HepG2 (cell line): ENCODE data around the gene SLC25A1. TPM values are rescaled to one million over a fixed set of nuclear protein-coding genes. Genes with fewer than 3 reads are reported as not detected.

Experiments used
- ATAC-seq: fragments of 200-7000 bp; cut with Tn5 transposase; 3 replicates; pipeline ENCODE4 v1.9.1; 2020; ENCODE audit warnings: mild to moderate bottlenecking, moderate library complexity
- BruUV-seq: library from RNA; stranded (reverse); fragments of 400-500 nt; replicated peaks from 2 replicates; lab custom pipeline; 2021; lab: Mats Ljungman, UMichigan
- CTCF ChIA-PET: fragments of 300-600 bp; formaldehyde crosslinking; extraction: SDS; loops from one replicate; lab custom pipeline; 2021; ENCODE audit warnings: low total read pairs, inconsistent platforms, low intra/inter-chr PET ratio; lab: Yijun Ruan, JAX
- POLR2A ChIA-PET: fragments of 350-600 bp; sonication (Branson Sonifier 250); formaldehyde crosslinking; loops from one replicate; lab custom pipeline; 2020; ENCODE audit warnings: antibody characterized with exemption, inconsistent platforms; lab: Yijun Ruan, JAX
- DNase-seq: peaks from one replicate; pipeline ENCODE4 v3.0.0-alpha.2; 2015; ENCODE audit warnings: low spot score
- FAIRE-seq: peaks from 3 replicates; lab custom pipeline; 2011; peaks lifted over from hg19 to GRCh38; lab: Jason Lieb, UNC
- H2AFZ ChIP-seq: one replicate; pipeline ENCODE4 v1.6.1; 2011; ENCODE audit warnings: low read length, inconsistent platforms
- H3K27ac ChIP-seq: fragments of 300-600 bp; 3 replicates; pipeline ENCODE4 v1.8.0; 2011; ENCODE audit warnings: mixed run types, mild to moderate bottlenecking, mixed read lengths, low read length, inconsistent platforms; ENCODE audit not compliant: insufficient read depth; ENCODE audit errors: extremely low read length
- H3K27me3 ChIP-seq, 2 experiments: fragments of 200-600 bp in 1 of 2; 2 replicates in 1 of 2; 3 replicates in 1 of 2; pipeline versions ENCODE4 v1.6.0 to v1.8.0; 2011; ENCODE audit warnings: low read length in 2 of 2, mild to moderate bottlenecking in 2 of 2, moderate library complexity in 2 of 2, inconsistent platforms in 1 of 2; ENCODE audit not compliant: insufficient read depth in 2 of 2, control insufficient read depth in 1 of 2
- H3K36me3 ChIP-seq, 2 experiments: fragments of 200-600 bp in 1 of 2; replicated peaks in 1 of 2; 2 replicates in 1 of 2; 3 replicates in 1 of 2; pipeline versions ENCODE4 v1.5.1 to v1.8.0; 2011; ENCODE audit warnings: low read length in 2 of 2, inconsistent platforms in 1 of 2; ENCODE audit not compliant: insufficient read depth in 2 of 2, control insufficient read depth in 1 of 2
- H3K4me1 ChIP-seq: 2 replicates; pipeline ENCODE4 v1.5.1; 2012; ENCODE audit warnings: low read length, inconsistent platforms; ENCODE audit not compliant: insufficient read depth
- H3K4me2 ChIP-seq: 2 replicates; pipeline ENCODE4 v1.6.0; 2011; ENCODE audit warnings: low read depth, low read length, inconsistent platforms
- H3K4me3 ChIP-seq, 3 experiments: fragments of 200-600 bp in 1 of 3; sonication (generic), shearing (Covaris generic) in 1 of 3; replicated peaks in 1 of 3; 2 replicates each; pipeline ENCODE4 v1.5.1; 2011 to 2016; ENCODE audit warnings: low read length in 3 of 3, inconsistent platforms in 2 of 3, low read depth in 2 of 3, mild to moderate bottlenecking in 2 of 3, control low read depth in 1 of 3, mixed read lengths in 1 of 3; ENCODE audit not compliant: insufficient read depth in 1 of 3
- H3K79me2 ChIP-seq: one replicate; pipeline ENCODE4 v1.6.1; 2011; ENCODE audit warnings: low read length, inconsistent platforms; ENCODE audit not compliant: insufficient read depth
- H3K9ac ChIP-seq: 2 replicates; pipeline ENCODE4 v1.6.0; 2011; ENCODE audit warnings: mild to moderate bottlenecking, low read depth, low read length, inconsistent platforms; ENCODE audit not compliant: insufficient read depth
- H3K9me3 ChIP-seq: 2 replicates; pipeline ENCODE4 v1.5.1; 2012; ENCODE audit warnings: mild to moderate bottlenecking, low read length
- H4K20me1 ChIP-seq: 2 replicates; pipeline ENCODE4 v1.6.0; 2011; ENCODE audit warnings: inconsistent platforms, mild to moderate bottlenecking, low read length, moderate library complexity; ENCODE audit not compliant: insufficient read depth
- BRD4 ChIP-seq: sonication (generic); formaldehyde crosslinking; IDR thresholded peaks from 2 replicates; pipeline ENCODE4 v1.4.0; 2020; ENCODE audit warnings: missing genetic modification reagents
- EZH2 ChIP-seq: conservative IDR thresholded peaks from 2 replicates; pipeline ENCODE4 v1.6.1; 2012; ENCODE audit warnings: mild to moderate bottlenecking, low read depth, low read length, moderate library complexity
- GFI1 ChIP-seq: sonication (generic); formaldehyde crosslinking; IDR thresholded peaks from 2 replicates; pipeline ENCODE4 v1.5.0; 2020; ENCODE audit warnings: missing genetic modification reagents, mild to moderate bottlenecking, borderline replicate concordance
- IKZF4 ChIP-seq: sonication (generic); formaldehyde crosslinking; IDR thresholded peaks from 2 replicates; pipeline ENCODE4 v1.5.1; 2020; ENCODE audit warnings: borderline replicate concordance, mild to moderate bottlenecking, low read depth, missing genetic modification reagents; ENCODE audit errors: not compliant biosample characterization
- PAX8 ChIP-seq: sonication (generic); formaldehyde crosslinking; IDR thresholded peaks from 2 replicates; pipeline ENCODE4 v1.8.0; 2022; ENCODE audit warnings: mild to moderate bottlenecking, missing genetic modification reagents, borderline replicate concordance
- SNAPC2 ChIP-seq: sonication (generic); formaldehyde crosslinking; IDR thresholded peaks from 2 replicates; pipeline ENCODE4 v1.8.1; 2022; ENCODE audit warnings: mild to moderate bottlenecking, missing genetic modification reagents
- SOX5 ChIP-seq: IDR thresholded peaks from 2 replicates; pipeline ENCODE4 v1.6.1; 2016; ENCODE audit warnings: borderline replicate concordance
- ZKSCAN1 ChIP-seq: fragments of 150-350 bp; IDR thresholded peaks from 2 replicates; pipeline ENCODE4 v1.6.1; 2014; ENCODE audit warnings: low read length
- ZNF660 ChIP-seq: sonication (generic); formaldehyde crosslinking; IDR thresholded peaks from 2 replicates; pipeline ENCODE4 v1.5.1; 2020; ENCODE audit warnings: mild to moderate bottlenecking, low read depth, missing genetic modification reagents, borderline replicate concordance
- ZNF670 ChIP-seq: sonication (generic); formaldehyde crosslinking; IDR thresholded peaks from 2 replicates; pipeline ENCODE4 v1.8.0; 2022; ENCODE audit warnings: mild to moderate bottlenecking, missing genetic modification reagents, borderline replicate concordance
- ZSCAN21 ChIP-seq: sonication (generic); formaldehyde crosslinking; IDR thresholded peaks from 2 replicates; pipeline ENCODE4 v1.8.0; 2022; ENCODE audit warnings: mild to moderate bottlenecking, missing genetic modification reagents, moderate library complexity, borderline replicate concordance
- WGBS: methylation state at CpG from one replicate; pipeline ENCODE4 v1.1.6; 2017; ENCODE audit warnings: low lambda C conversion rate; 5-methylcytosine and 5-hydroxymethylcytosine counted together
- in situ Hi-C: cut with HindIII; loops from 2 replicates; pipeline ENCODE4 v1.10.0; 2017; ENCODE audit warnings: low pct_unique_long_range_greater_than_20kb; ENCODE audit not compliant: extremely low pct_ligation_motif_present
- intact Hi-C: fragments of 100-400 bp; cut with micrococcal nuclease; formaldehyde crosslinking; loops from one replicate; pipeline ENCODE4 v1.10.0; 2022; ENCODE audit not compliant: unreplicated experiment
- polyA plus RNA-seq, 8 experiments: library from polyadenylated mRNA; depleted of rRNA in 3 of 8; stranded (reverse) in 7 of 8; unstranded in 1 of 8; fragments of >200 nt; fragmentation: Illumina TruSeq in 4 of 8; extraction: Trizol in 4 of 8; gene quantifications; 2 replicates each; pipeline versions ENCODE4 v1.2.1 to v1.2.3, GENCODE V29; 2011 to 2016; ENCODE audit warnings: low read depth in 4 of 8, missing spikeins in 1 of 8, mixed read lengths in 1 of 8; ENCODE audit not compliant: insufficient read depth in 1 of 8
- total RNA-seq, 5 experiments: library from RNA; depleted of rRNA; stranded (reverse); fragments of >200 nt; fragmentation: Illumina TruSeq; extraction: Trizol; gene quantifications; 2 replicates each; pipeline ENCODE4 v1.2.3, GENCODE V29; 2016; ENCODE audit warnings: low read depth in 1 of 5
- TF ChIP-seq, protein P1 (sequence below): sonication (generic); formaldehyde crosslinking; IDR thresholded peaks from 2 replicates; pipeline ENCODE4 v1.4.0; 2020; ENCODE audit warnings: missing genetic modification reagents, low read depth, mild to moderate bottlenecking, borderline replicate concordance
- TF ChIP-seq, protein P2 (sequence below): sonication (generic); formaldehyde crosslinking; IDR thresholded peaks from 2 replicates; pipeline ENCODE4 v1.4.0; 2020; ENCODE audit warnings: missing genetic modification reagents
- TF ChIP-seq, protein P3 (sequence below): sonication (generic); formaldehyde crosslinking; IDR thresholded peaks from 2 replicates; pipeline ENCODE4 v1.4.0; 2020; ENCODE audit warnings: missing genetic modification reagents
- TF ChIP-seq, protein P4 (sequence below): sonication (generic); formaldehyde crosslinking; IDR thresholded peaks from 2 replicates; pipeline ENCODE4 v1.9.0; 2022; ENCODE audit warnings: missing genetic modification reagents, mild to moderate bottlenecking, borderline replicate concordance

Gene SLC25A1
- total and polyA plus RNA-seq, 2 of the 13 experiments (the other 11 are each of a cell fraction or from before 2014, with no cell fraction given), result 49.4 to 161 TPM

DNA sequence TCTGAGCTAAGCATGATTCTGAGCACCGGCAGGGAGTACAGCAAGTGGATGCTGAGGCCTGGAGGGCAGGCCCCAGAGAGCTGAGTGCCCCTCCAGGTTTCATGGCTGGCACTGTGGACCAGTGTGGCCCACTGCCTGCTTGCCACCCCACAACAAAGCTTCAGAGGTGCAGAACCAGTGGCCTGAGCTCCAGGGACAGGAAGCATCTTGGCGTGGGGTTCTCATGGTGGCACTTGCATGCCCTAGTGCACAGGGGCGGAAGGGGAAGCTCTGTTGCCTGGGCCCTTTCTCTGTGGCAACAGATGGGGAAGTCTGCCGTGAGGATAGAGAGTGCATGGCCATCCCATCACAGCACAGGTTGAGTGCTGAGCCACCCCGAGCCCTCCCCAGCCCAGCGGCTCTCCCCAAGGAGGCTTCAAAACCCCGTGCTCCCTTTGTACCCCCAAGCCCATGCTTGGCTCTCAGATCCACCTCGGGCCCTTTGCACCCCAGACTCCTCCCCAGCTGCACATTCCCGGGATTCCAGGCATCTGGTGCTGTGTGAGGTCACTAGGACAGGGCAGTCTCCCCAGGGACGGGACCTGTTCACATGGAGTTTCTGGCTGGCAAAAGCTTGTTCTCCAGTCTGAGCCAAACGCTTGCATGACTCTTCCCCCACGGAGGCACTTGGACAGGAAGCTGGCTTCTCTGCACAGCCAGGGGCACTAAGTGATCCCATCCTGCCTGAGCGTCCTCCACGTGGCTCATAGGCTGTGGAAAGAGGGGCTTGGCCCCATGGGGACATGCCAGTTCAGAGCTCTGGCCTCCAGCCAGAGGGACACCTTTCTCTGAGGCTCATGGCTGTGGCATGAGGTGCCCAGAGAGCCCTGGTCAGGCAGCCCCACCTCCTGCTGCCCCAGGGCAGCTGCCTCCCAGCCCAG, 4.2 kb downstream of the SLC25A1 start:
- 20% methylated on average over 3 of the region's 14 CpGs for WGBS
- Histone ChIP-seq H3K27me3 (peaks cover 1 to 13% of the 10 kb centered on the region in 2 experiments; a peak in 4 of 5 replicates), H2AFZ (no peak overlapping the region), H3K27ac (peak overlapping the region; percentile 80), H3K4me2 (peak overlapping the region; percentile 96), H3K9ac (peak overlapping the region; percentile 94), H4K20me1 (peaks cover 29% of the 10 kb centered on the region), H3K79me2 (peaks cover 41% of the 10 kb centered on the region), H3K9me3 (no peaks in the 10 kb centered on the region), H3K4me1 (peaks cover 64% of the 10 kb centered on the region), H3K4me3 (peak overlapping the region in 1 of 3 experiments; percentile 98; a peak in 3 of 6 replicates), H3K36me3 (peaks cover 3 to 15% of the 10 kb centered on the region in 2 experiments; a peak in 3 of 5 replicates)
- in situ Hi-C loops, result no loop called here
- FAIRE-seq (peak; percentile 56), ATAC-seq (peak; percentile 9), DNase-seq (peak; percentile 57)
- intact Hi-C loops, result loop anchor here (5.0 kb wide), 1 partner anchor 258 kb away; the partner anchor contains the start of genes HIRA and MRPL40
- CTCF ChIA-PET, result no interaction called here
- POLR2A ChIA-PET, result interaction anchor here (1.1 kb wide), 1 partner anchor 55 kb away, joined by 3 read pairs; no protein-coding TSS in a partner anchor
- BruUV-seq, result no TSS peak
- TF ChIP-seq, protein P1, sequence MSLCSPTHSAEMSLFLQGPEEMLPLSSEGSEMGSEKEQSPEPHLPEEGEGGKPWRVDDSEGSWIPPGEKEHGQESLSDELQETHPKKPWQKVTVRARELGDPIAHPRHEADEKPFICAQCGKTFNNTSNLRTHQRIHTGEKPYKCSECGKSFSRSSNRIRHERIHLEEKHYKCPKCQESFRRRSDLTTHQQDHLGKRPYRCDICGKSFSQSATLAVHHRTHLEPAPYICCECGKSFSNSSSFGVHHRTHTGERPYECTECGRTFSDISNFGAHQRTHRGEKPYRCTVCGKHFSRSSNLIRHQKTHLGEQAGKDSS (CRISPR knock-in tag), result no peak
- TF ChIP-seq, protein P2, sequence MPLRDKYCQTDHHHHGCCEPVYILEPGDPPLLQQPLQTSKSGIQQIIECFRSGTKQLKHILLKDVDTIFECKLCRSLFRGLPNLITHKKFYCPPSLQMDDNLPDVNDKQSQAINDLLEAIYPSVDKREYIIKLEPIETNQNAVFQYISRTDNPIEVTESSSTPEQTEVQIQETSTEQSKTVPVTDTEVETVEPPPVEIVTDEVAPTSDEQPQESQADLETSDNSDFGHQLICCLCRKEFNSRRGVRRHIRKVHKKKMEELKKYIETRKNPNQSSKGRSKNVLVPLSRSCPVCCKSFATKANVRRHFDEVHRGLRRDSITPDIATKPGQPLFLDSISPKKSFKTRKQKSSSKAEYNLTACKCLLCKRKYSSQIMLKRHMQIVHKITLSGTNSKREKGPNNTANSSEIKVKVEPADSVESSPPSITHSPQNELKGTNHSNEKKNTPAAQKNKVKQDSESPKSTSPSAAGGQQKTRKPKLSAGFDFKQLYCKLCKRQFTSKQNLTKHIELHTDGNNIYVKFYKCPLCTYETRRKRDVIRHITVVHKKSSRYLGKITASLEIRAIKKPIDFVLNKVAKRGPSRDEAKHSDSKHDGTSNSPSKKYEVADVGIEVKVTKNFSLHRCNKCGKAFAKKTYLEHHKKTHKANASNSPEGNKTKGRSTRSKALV, result no peak
- TF ChIP-seq PAX8 (CRISPR knock-in tag) (no peak), IKZF4 (CRISPR knock-in tag) (no peak), GFI1 (CRISPR knock-in tag) (no peak), ZKSCAN1 (no peak), SOX5 (0 out of 2 replicates have a peak, but pooled peaks have one; percentile 9), SNAPC2 (no peak), BRD4 (CRISPR knock-in tag) (no peak), ZNF670 (no peak), ZNF660 (CRISPR knock-in tag) (no peak), EZH2 (no peak), ZSCAN21 (0 out of 2 replicates have a peak, but pooled peaks have one; percentile 26)
- TF ChIP-seq, protein P3, sequence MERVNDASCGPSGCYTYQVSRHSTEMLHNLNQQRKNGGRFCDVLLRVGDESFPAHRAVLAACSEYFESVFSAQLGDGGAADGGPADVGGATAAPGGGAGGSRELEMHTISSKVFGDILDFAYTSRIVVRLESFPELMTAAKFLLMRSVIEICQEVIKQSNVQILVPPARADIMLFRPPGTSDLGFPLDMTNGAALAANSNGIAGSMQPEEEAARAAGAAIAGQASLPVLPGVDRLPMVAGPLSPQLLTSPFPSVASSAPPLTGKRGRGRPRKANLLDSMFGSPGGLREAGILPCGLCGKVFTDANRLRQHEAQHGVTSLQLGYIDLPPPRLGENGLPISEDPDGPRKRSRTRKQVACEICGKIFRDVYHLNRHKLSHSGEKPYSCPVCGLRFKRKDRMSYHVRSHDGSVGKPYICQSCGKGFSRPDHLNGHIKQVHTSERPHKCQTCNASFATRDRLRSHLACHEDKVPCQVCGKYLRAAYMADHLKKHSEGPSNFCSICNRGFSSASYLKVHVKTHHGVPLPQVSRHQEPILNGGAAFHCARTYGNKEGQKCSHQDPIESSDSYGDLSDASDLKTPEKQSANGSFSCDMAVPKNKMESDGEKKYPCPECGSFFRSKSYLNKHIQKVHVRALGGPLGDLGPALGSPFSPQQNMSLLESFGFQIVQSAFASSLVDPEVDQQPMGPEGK (CRISPR knock-in tag), result peak; percentile 39; the same call in 1 of the 2 replicates
- TF ChIP-seq, protein P4, sequence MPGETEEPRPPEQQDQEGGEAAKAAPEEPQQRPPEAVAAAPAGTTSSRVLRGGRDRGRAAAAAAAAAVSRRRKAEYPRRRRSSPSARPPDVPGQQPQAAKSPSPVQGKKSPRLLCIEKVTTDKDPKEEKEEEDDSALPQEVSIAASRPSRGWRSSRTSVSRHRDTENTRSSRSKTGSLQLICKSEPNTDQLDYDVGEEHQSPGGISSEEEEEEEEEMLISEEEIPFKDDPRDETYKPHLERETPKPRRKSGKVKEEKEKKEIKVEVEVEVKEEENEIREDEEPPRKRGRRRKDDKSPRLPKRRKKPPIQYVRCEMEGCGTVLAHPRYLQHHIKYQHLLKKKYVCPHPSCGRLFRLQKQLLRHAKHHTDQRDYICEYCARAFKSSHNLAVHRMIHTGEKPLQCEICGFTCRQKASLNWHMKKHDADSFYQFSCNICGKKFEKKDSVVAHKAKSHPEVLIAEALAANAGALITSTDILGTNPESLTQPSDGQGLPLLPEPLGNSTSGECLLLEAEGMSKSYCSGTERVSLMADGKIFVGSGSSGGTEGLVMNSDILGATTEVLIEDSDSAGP, result 0 out of 2 replicates have a peak, but pooled peaks have one; percentile 22
